HFFc6 (cell line): ENCODE data around the gene CADPS2. TPM values are rescaled to one million over a fixed set of nuclear protein-coding genes. Genes with fewer than 3 reads are reported as not detected.
"Not testable (repeated sequence)": the region's sequence is repeated elsewhere in the genome, so short reads cannot be mapped to it uniquely, and the experiment has no call there.

Experiments used
- DNase-seq: peaks from one replicate; pipeline ENCODE4 v3.0.0-alpha.2; 2018
- H3K27ac Mint-ChIP-seq: 2 replicates; pipeline ENCODE4 v1.8.0; 2020; ENCODE audit warnings: mild to moderate bottlenecking, mixed read lengths
- H3K27me3 Mint-ChIP-seq: 2 replicates; pipeline ENCODE4 v1.8.0; 2021; ENCODE audit warnings: mild to moderate bottlenecking, moderate library complexity, mixed read lengths; ENCODE audit not compliant: insufficient read depth
- H3K36me3 Mint-ChIP-seq: 2 replicates; pipeline ENCODE4 v1.8.0; 2021; ENCODE audit warnings: low read depth, mixed read lengths
- H3K4me1 Mint-ChIP-seq: 2 replicates; pipeline ENCODE4 v1.8.0; 2020; ENCODE audit warnings: low read depth, mixed read lengths
- H3K4me3 Mint-ChIP-seq: 2 replicates; pipeline ENCODE4 v1.8.0; 2020; ENCODE audit warnings: mild to moderate bottlenecking, moderate library complexity, mixed read lengths
- H3K9me3 Mint-ChIP-seq: 2 replicates; pipeline ENCODE4 v1.8.0; 2020; ENCODE audit warnings: mild to moderate bottlenecking, mixed read lengths
- CTCF ChIP-seq: fragments of 200-600 bp; sonication (generic); IDR thresholded peaks from 2 replicates; pipeline ENCODE4 v1.5.0; 2021; ENCODE audit warnings: antibody characterized with exemption, mild to moderate bottlenecking
- total RNA-seq, 6 experiments: library from RNA; stranded (reverse); fragmentation: NEBNext Ultra II Directional; extraction: Animal tissue kit (Norgen Biotek cat#: 25700); gene quantifications; 2 replicates in 1 of 6; 3 replicates in 5 of 6; pipeline ENCODE4 v1.2.3, GENCODE V29; 2021

CADPS2 gene
- total RNA-seq, 6 experiments from 2014 or later: not detected

- Mint-ChIP-seq H3K4me1 (no peaks in the 10 kb centered on the region), H3K27ac (no peak overlapping the region), H3K36me3 (no peaks in the 10 kb centered on the region), H3K27me3 (no peaks in the 10 kb centered on the region), H3K4me3 (no peak overlapping the region), H3K9me3 (peaks cover 62% of the 10 kb centered on the region)
- no peak for DNase-seq
- TF ChIP-seq CTCF: no peak
These were observed 248.5 kb downstream of the CADPS2 start for GRCh38 chr7:122637784-122638183.

GRCh38 chr7:122635481-122635880 lies 250.8 kb downstream of the CADPS2 start:
- H3K36me3 Mint-ChIP-seq, H3K27me3 Mint-ChIP-seq, H3K27ac Mint-ChIP-seq, H3K4me3 Mint-ChIP-seq, DNase-seq, H3K4me1 Mint-ChIP-seq: not testable (repeated sequence)
- H3K9me3 Mint-ChIP-seq: peaks cover 51% of the 10 kb centered on the region

GRCh38 chr7:122633472-122633871 lies 252.8 kb downstream of the CADPS2 start:
- TF ChIP-seq CTCF: no peak
- Mint-ChIP-seq H3K27ac (no peak overlapping the region), H3K36me3 (no peaks in the 10 kb centered on the region), H3K4me1 (no peaks in the 10 kb centered on the region), H3K27me3 (no peaks in the 10 kb centered on the region), H3K9me3 (peaks cover 42% of the 10 kb centered on the region), H3K4me3 (no peak overlapping the region)
- DNase-seq: no peak

- TF ChIP-seq CTCF: no peak
- H3K4me1 Mint-ChIP-seq: no peaks in the 10 kb centered on the region
- H3K27ac Mint-ChIP-seq: no peak overlapping the region
- H3K4me3 Mint-ChIP-seq: no peak overlapping the region
- no peak for DNase-seq
- H3K9me3 Mint-ChIP-seq: peaks cover 34% of the 10 kb centered on the region
- H3K27me3 Mint-ChIP-seq: no peaks in the 10 kb centered on the region
- H3K36me3 Mint-ChIP-seq: no peaks in the 10 kb centered on the region
These were observed 254.0 kb downstream of the CADPS2 start for GRCh38 chr7:122632238-122632637.

- no peak for DNase-seq
- peaks cover 38% of the 10 kb centered on the region for H3K9me3 Mint-ChIP-seq
- H3K4me3 Mint-ChIP-seq: no peak overlapping the region
- no peaks in the 10 kb centered on the region for H3K27me3 Mint-ChIP-seq
- no peaks in the 10 kb centered on the region for H3K4me1 Mint-ChIP-seq
- no peak overlapping the region for H3K27ac Mint-ChIP-seq
- TF ChIP-seq CTCF: no peak
- H3K36me3 Mint-ChIP-seq: no peaks in the 10 kb centered on the region
These were observed 256.8 kb downstream of the CADPS2 start for GRCh38 chr7:122629412-122629953.

- Mint-ChIP-seq H3K9me3 (peaks cover 40% of the 10 kb centered on the region), H3K27me3 (no peaks in the 10 kb centered on the region), H3K36me3 (no peaks in the 10 kb centered on the region), H3K4me3 (no peak overlapping the region), H3K4me1 (no peaks in the 10 kb centered on the region), H3K27ac (no peak overlapping the region)
- TF ChIP-seq CTCF: no peak
- no peak for DNase-seq
These were observed 257.4 kb downstream of the CADPS2 start for GRCh38 chr7:122628651-122629411.
